Fibroblast of the conjunctiva (primary cell): ENCODE results near the gene FTO.

Experiments
- DNase-seq: peaks from one replicate; pipeline ENCODE4 v3.0.0-alpha.2; 2010; ENCODE audit warnings: low read depth

The FTO gene

DNA sequence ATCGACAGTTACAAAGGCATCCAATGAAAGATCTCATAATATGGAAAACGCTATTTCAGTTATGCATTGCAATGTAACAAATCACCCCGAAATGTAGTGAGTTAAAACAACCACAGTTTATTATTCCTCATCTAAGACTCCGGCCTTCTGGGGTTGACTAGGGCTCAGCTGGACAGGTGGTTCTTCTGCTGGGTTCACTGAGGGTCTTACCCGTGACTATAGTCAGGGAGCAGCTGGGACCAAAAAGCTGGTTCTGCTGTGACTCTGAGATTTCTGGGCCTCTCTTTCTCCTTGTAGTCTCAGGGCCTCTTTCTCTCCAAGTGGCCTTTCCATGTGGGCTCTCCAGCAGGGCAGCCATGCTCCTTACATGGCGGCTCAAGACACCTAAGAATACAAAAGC lies 386.6 kb downstream of the FTO start:
- no peak for DNase-seq

GRCh38 chr16:54093281-54093680 lies 389.3 kb downstream of the FTO start:
- no peak for DNase-seq

- DNase-seq, result no peak
These were observed 390.7 kb downstream of the FTO start for GRCh38 chr16:54094641-54095040.

DNA sequence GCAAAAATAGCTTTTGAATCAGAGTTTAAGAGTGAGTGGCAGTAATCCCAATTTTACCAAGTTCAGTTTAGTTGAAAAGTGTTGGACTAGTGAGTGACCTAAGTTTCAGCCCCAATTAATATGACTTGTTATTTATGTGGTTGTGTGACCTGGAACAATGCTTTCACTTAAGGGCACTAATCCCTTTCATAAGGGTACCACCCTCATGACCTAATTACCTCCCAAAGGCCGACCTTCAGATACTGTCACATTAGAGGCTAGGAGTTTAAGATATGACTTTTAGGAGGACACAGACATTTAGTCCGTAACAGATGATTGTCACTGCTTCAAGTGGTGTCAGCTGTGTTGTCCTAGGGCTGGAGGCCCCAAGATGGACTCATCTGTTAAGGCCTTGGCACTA lies 392.7 kb downstream of the FTO start:
- no peak for DNase-seq

GRCh38 chr16:54097774-54098173 lies 393.8 kb downstream of the FTO start:
- no peak for DNase-seq

- no peak for DNase-seq
These were observed 394.3 kb downstream of the FTO start for GRCh38 chr16:54098247-54098646.

DNA sequence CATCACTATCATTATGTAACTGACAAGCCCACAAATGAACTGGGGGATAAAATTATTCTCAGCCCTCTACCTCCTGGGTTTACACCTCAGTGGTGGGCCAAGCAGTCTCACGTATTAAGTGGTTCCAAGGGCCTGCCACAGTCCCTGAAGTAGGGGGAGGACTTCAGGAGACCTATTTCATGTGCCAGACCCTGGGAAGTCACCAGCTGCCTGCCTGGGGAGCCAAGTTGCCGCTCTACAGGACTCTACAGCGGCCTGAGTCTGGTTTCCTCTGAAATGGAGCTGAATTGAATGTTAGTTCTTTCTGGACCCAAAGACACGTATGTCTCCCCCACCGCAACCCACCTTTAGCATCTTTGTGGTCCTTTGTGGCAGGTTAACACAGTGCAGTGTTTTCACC lies 395.7 kb downstream of the FTO start:
- no peak for DNase-seq

GRCh38 chr16:54102888-54103866 lies 399.2 kb downstream of the FTO start:
- no peak for DNase-seq

DNA sequence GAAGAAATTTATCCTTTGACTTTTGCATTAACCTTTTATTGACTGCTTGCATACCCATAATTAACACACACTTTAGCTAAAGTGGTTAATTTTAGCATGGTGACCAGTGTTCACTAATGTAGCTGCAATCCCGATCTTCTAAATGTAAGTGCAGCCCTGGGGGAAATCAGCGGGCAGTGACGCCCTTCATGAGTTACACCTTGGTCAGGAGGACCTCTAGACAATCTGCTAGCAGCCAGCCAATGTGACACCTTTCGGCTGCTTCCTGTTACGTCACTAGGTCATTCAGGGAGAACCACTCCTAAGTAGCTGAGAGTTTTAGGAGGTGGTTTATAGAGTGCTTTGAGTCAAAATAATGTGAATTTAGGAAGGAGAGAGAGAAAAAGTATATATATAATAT lies 402.1 kb downstream of the FTO start:
- no peak for DNase-seq

DNA sequence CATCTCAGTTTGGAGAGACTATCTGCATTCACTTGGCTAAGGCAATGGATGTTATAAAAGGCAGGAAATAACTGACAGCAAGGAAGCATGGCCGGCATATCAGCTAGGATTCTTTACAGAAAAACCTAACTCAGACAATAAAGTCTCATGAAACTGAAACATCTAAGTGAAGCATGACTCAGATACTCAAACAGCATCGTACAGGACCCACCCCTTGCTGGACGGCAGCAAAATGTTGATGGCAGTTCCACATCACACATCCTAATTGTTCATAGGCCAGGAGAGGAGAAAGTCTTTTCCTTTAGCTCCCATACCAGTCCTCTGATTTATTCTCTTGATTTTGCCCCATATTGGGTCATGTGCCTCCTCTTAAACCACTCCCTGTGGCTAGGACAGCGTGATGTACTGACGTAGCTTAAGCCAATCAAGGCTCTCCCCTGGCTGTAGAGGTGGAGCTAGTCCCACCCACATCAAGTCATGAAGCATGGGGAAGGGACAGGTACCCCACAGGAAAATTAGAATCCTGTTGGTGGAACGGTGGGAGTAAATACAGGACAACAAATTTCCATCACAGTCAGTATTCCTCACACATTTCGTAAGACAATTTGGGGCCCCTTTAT lies 403.7 kb downstream of the FTO start:
- no peak for DNase-seq

DNA sequence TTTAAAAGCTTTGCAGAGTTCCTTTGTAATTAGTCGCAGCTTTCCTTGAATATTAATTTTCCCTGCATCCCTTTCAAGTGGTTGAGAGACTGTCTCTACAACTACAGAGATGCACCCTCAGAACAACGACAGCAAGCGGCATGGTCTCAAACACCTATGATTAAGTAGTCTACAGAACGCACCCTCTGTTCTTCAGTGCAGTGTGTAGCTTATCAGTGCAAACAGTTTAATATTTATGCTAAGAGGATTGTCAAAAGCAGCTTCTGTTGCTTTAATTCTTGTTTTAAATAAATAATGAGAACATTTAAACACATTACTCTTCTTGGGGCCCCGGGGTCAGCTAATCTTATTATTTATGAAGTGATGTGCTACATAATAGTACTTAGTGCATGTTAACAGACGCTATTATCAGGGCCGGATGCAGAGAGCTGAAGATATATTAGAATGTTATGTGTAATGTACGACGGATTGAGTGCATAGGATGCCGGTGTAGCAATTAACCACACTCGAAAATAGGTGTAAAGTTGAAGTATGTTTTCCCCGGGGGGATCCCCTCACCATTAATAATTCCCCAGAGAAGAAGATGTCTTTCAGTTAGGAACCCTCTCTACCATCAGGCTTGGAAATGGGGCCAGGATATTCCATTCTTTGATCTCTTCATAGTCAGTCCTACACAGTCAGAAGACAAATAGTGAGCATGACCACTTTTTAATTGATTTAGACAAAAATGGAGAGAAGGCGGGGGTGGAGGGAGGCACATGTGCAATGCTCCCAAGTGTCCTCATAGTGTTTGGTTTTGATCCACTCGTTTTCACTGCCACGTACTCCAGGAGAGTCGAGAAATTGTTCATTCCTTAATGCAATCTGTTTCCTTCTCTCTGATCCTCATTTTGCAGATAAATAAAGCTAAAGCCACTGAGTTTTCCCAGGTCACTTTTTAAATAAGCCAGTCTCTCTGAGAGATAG lies 406.3 kb downstream of the FTO start:
- no peak for DNase-seq

GRCh38 chr16:54112451-54113206 lies 408.7 kb downstream of the FTO start:
- no peak for DNase-seq

DNA sequence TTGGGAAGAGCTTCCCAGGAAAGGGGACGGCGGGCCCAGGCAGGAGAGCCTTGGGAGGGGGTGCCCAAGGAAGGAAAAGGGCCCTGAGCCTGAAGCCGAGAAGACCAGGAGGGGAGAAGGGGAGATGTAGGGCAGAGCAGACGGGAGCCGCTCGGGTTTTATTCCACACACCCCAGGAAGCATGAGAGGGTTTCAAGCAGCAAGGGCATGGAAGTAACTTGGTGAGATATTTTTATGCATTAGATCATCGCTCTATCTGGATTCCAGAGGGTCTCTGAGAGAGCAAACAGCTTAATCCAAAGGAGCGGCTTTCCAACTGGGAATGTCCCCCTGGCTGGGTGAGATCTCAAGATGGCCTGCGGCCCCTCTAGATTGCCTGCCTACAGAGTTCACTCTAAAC lies 411.6 kb downstream of the FTO start:
- no peak for DNase-seq

- DNase-seq, result peak; percentile 13
These were observed 412.2 kb downstream of the FTO start for GRCh38 chr16:54116124-54116655.

- no peak for DNase-seq
These were observed 414.9 kb downstream of the FTO start for GRCh38 chr16:54118846-54119245.

DNA sequence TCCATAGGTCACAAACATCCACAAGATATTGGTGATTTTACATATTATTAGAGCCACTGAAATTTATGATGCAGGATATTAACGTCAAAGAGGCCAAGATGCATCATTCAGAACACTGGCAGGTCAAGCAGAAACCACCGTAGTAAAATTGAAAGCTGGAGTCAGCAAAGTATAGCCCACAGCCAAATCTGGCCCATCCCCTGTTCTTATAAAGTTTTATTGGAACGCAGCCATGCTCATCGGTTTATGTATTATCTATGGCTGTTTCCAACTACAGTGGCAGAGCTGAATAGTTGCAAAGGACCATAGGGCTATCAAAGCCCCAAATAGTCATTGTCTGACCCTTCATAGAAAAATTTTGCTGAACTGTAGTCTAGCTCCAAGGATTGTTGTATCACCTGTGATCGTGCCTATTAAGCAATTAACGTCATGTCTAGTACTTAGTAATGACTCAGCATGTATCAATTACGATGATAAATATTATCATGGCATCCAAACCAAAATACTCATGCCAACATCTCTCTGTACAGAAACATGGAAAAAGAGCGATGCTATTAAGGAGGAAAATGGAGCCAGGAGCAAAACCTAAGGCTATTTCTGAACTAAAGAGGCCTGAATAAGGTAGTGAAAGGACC lies 417.0 kb downstream of the FTO start:
- no peak for DNase-seq

- DNase-seq, result no peak
These were observed 417.8 kb downstream of the FTO start for GRCh38 chr16:54121539-54122295.

- no peak for DNase-seq
These were observed 419.8 kb downstream of the FTO start for GRCh38 chr16:54123766-54124165.

- DNase-seq, result no peak
These were observed 422.0 kb downstream of the FTO start for GRCh38 chr16:54125751-54126655.
